ENCODE measurements around the gene HAND1. TPM values are rescaled to one million over a fixed set of nuclear protein-coding genes. Genes with fewer than 3 reads are reported as not detected.

HAND1 gene
- total RNA-seq, 1 donor from 2014 or later: not detected

GRCh38 chr5:154485096-154485491, 7.1 kb upstream of the HAND1 start:
- no peaks in the 10 kb centered on the region for H3K9me3 ChIP-seq
- TF ChIP-seq CTCF (IDR thresholded peaks at IDR 0.05): no peak
- ATAC-seq (no peak), DNase-seq (no peak)
- H3K36me3 ChIP-seq: no peaks in the 10 kb centered on the region
- no peak overlapping the region for H3K4me3 ChIP-seq
- no peak overlapping the region for H3K27ac ChIP-seq
- intact Hi-C loops (cut with DNase I): no loop called here
- peaks cover 95% of the 10 kb centered on the region for H3K27me3 ChIP-seq
- H3K4me1 ChIP-seq: peaks cover 6% of the 10 kb centered on the region

GRCh38 chr5:154484393-154485095, 6.5 kb upstream of the HAND1 start:
- ATAC-seq (no peak), DNase-seq (no peak)
- TF ChIP-seq CTCF (IDR thresholded peaks at IDR 0.05): no peak
- H3K27me3 ChIP-seq: peaks cover 96% of the 10 kb centered on the region
- no peak overlapping the region for H3K4me3 ChIP-seq
- H3K4me1 ChIP-seq: peaks cover 6% of the 10 kb centered on the region
- no peaks in the 10 kb centered on the region for H3K36me3 ChIP-seq
- H3K9me3 ChIP-seq: no peaks in the 10 kb centered on the region
- no peak overlapping the region for H3K27ac ChIP-seq
- intact Hi-C loops (cut with DNase I): no loop called here

- no peak for TF ChIP-seq CTCF (IDR thresholded peaks at IDR 0.05)
- intact Hi-C loops (cut with DNase I): no loop called here
Observed at GRCh38 chr5:154483654-154484392, 5.8 kb upstream of the HAND1 start.

GRCh38 chr5:154482528-154483449, 4.8 kb upstream of the HAND1 start:
- DNase-seq (no peak), ATAC-seq (no peak)
- Histone ChIP-seq H3K4me1 (peaks cover 18% of the 10 kb centered on the region), H3K9me3 (no peaks in the 10 kb centered on the region), H3K27me3 (peaks cover 100% of the 10 kb centered on the region), H3K27ac (no peak overlapping the region), H3K4me3 (no peak overlapping the region), H3K36me3 (no peaks in the 10 kb centered on the region)
- intact Hi-C loops (cut with DNase I): no loop called here
- TF ChIP-seq CTCF (IDR thresholded peaks at IDR 0.05): no peak

More at GRCh38 chr5:154483654-154484392, 5.8 kb upstream of the HAND1 start:
- no peaks in the 10 kb centered on the region for H3K36me3 ChIP-seq
- DNase-seq (no peak), ATAC-seq (no peak)
- H3K4me3 ChIP-seq: no peak overlapping the region
- H3K27me3 ChIP-seq: peaks cover 99% of the 10 kb centered on the region
- H3K9me3 ChIP-seq: no peaks in the 10 kb centered on the region
- H3K27ac ChIP-seq: no peak overlapping the region
- H3K4me1 ChIP-seq: peaks cover 8% of the 10 kb centered on the region

GRCh38 chr5:154481584-154482381, 3.8 kb upstream of the HAND1 start:
- intact Hi-C loops (cut with DNase I): no loop called here
- no peak for DNase-seq
- no peak overlapping the region for H3K27ac ChIP-seq
- H3K4me1 ChIP-seq: peaks cover 28% of the 10 kb centered on the region
- no peak overlapping the region for H3K4me3 ChIP-seq
- no peaks in the 10 kb centered on the region for H3K9me3 ChIP-seq
- peaks cover 100% of the 10 kb centered on the region for H3K27me3 ChIP-seq
- no peak for ATAC-seq
- no peak for TF ChIP-seq CTCF (IDR thresholded peaks at IDR 0.05)
- no peaks in the 10 kb centered on the region for H3K36me3 ChIP-seq
